K562 (cell line): ENCODE results near the gene SLC23A2. TPM values are rescaled to one million over a fixed set of nuclear protein-coding genes. Genes with fewer than 3 reads are reported as not detected.

Source experiments
- BDP1 ChIP-seq: IDR thresholded peaks from 3 replicates; pipeline ENCODE4 v1.6.1; 2011; ENCODE audit not compliant: insufficient read length, insufficient read depth
- CREB3L1 ChIP-seq: fragments of 450-650 bp; IDR thresholded peaks from 2 replicates; pipeline ENCODE4 v1.6.1; 2014; ENCODE audit warnings: low read depth, mild to moderate bottlenecking, moderate library complexity, borderline replicate concordance
- PHF8 ChIP-seq: fragments of 200-600 bp; sonication (generic); IDR thresholded peaks from 2 replicates; pipeline ENCODE4 v1.6.1; 2012; ENCODE audit warnings: mixed run types, mild to moderate bottlenecking, inconsistent platforms, low read length, moderate library complexity, borderline replicate concordance
- PRDM10 ChIP-seq: fragments of 450-650 bp; IDR thresholded peaks from 2 replicates; pipeline ENCODE4 v1.6.1; 2018; ENCODE audit not compliant: partially characterized antibody
- ZNF133 ChIP-seq: fragments of 250-450 bp; sonication (Bioruptor Pico); IDR thresholded peaks from 2 replicates; pipeline ENCODE4 v1.4.0; 2020; ENCODE audit warnings: mild to moderate bottlenecking
- ZNF280B ChIP-seq: fragments of 250-450 bp; sonication (Bioruptor Pico); IDR thresholded peaks from 2 replicates; pipeline ENCODE4 v1.5.1; 2021; ENCODE audit warnings: mild to moderate bottlenecking
- polyA plus RNA-seq, 8 experiments: library from polyadenylated mRNA; depleted of rRNA in 4 of 8; stranded (reverse) in 5 of 8; unstranded in 3 of 8; fragments of >200 nt; fragmentation: Nextera tagmentation in 2 of 8; fragmentation: Illumina TruSeq in 1 of 8; extraction: Ambion mirVana in 2 of 8; extraction: Trizol in 1 of 8; gene quantifications; 2 replicates each; pipeline versions ENCODE4 v1.2.1 to v1.2.3, GENCODE V29; 2011 to 2014; ENCODE audit warnings: inconsistent platforms in 1 of 8, missing spikeins in 1 of 8
- total RNA-seq, 7 experiments: library from RNA; depleted of rRNA in 6 of 7; stranded (reverse); fragments of >200 nt in 6 of 7; fragmentation: Illumina TruSeq in 2 of 7; extraction: Trizol in 2 of 7; gene quantifications; 2 replicates each; pipeline versions ENCODE4 v1.2.1 to v1.2.3, GENCODE V29; 2011 to 2021; ENCODE audit warnings: low replicate concordance in 1 of 7

The SLC23A2 gene
- total and polyA plus RNA-seq, 9 of the 15 experiments (the other 6 are each of a cell fraction or from before 2014, with no cell fraction given), result 0.39 to 6.7 (median 3.2) TPM

GRCh38 chr20:4889446-4889845, 111.9 kb downstream of the SLC23A2 start (continued):
- TF ChIP-seq ZNF280B (CRISPR knock-in tag), result no peak
- TF ChIP-seq CREB3L1, result no peak
- TF ChIP-seq PHF8, result no peak
- TF ChIP-seq PRDM10, result no peak
- TF ChIP-seq ZNF133 (CRISPR knock-in tag), result no peak
- TF ChIP-seq BDP1, result no peak
